NCI-H524 (cell line): ENCODE data around the gene PARP12.

ENCODE experiments used
- DNase-seq, 2 experiments: peaks; one replicate each; lab custom pipeline; 2025; lab: John Stamatoyannopoulos, UW

The PARP12 gene

GRCh38 chr7:140035400-140036223 is 27.1 kb downstream of the PARP12 start:
- DNase-seq = no peak

GRCh38 chr7:140034421-140034820 is 28.3 kb downstream of the PARP12 start:
- DNase-seq = no peak

DNA sequence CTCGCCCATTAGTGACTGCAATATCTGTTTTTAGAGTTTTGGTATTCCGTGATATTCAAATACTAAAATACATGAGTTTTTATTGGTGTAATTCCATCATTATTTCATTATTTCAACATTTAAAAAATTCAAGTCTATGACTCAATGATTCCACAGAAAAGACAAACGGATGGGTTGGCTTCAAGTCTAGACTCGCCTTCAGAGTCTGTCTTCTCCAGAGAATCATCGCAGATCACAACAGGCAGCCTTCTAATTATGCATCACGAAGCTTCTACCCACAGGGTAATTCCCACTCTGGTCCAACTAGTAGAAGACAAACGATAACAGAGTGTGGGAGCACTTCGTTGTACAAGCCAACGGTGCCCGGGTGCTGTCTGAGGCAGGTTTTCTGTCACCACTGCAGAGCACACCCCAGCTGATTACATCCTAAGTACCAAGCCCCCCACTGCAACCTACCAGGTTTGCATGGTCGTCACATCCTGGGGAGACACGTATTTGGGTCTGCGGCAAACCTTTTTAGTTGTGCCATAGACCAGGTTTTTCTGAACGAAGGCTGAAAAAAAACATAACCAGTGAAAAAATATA is 28.9 kb downstream of the PARP12 start:
- DNase-seq = no peak

- DNase-seq = no peak
These were observed 29.7 kb downstream of the PARP12 start for GRCh38 chr7:140033036-140033435.

GRCh38 chr7:140031364-140031763 is 31.4 kb downstream of the PARP12 start:
- DNase-seq = no peak

DNA sequence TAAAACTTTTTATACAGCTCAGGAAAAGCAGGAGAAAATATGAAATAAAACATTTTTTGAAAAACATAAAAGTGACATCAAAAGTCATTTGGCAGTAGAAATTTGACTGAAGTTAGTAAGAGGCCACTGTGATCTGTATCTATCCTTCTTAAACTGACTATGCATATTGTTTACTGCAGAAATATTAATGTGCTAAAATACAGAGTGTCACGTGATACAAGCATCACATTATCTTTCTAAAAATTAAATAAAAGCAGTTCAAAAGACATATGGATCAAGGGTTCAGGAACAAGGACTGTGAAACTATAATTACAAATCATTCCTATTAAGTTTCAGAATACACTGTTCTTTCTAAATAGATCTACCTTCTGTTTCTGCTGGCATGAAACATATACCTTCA is 33.7 kb downstream of the PARP12 start:
- no peak for DNase-seq

DNA sequence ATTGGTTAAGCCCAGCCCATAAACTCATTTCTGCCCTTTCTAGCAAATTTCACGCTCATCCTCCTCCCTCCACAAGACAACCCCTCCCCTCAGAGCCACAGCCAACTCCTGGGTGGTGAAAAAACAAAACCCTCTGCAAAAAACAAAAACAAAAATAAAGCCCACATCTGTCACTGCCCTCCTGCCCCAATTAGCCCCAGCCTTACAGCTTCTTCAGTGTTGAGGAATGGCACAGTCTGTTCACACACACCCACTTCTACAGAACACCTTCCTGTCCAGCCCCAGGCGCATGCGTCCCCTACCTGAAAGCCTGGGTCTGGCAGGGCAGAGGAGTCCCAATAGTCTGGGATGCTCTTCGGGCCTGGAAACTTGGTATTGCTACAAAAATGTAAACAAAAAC is 34.4 kb downstream of the PARP12 start:
- DNase-seq = no peak

- peak in 1 of 2 experiments; percentile 33 for DNase-seq
These were observed 34.9 kb downstream of the PARP12 start for GRCh38 chr7:140027858-140028257.

GRCh38 chr7:140026935-140027334 is 35.8 kb downstream of the PARP12 start:
- DNase-seq = no peak

DNA sequence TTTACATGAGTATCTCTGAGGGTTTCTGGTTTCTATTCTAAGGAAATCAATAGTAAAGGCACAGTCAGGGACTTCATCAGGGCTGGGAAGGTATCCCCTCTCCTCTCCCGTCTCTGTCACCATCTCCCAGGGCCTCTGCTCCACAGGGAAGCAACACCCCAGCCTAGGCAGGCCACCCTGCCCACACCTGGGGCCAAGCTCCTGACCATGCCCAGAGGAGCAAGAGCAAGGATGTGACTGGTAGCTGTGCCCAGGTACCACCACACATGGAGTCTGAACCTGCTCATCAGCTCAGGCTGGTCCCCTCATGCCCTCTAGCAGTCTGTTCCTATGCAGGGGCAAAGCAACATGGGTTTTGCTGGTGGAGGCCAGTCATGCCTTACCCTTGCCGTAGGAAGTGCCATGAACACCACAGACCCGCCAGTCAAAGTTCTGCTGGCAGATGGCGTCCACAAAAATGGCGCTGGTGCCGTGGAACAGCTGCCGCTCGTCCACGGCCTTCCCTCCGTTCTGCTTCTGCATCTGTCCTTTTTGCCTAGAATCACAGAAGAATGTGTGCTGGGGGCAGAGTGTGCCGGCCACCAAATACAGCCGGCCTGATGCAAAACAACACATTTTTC is 36.8 kb downstream of the PARP12 start:
- no peak for DNase-seq

DNA sequence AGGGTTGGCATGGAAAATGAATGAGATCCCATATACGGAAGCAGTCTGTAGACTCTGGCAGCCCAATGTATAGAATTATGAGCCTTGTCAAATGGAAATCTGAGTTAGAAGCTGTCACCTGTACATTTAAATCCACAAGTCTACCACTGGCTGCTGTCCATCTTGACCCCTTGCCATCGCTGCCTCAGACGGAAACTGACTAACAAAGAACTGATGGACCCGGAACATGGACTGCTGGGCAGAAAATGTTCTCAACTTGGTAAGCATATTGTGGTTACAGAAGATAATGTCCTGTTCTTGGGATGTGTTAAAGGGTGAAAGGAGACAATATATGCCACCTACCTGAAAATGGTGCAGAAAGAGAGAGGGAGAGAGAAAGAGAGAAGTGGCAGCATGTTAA is 37.5 kb downstream of the PARP12 start:
- no peak for DNase-seq

DNA sequence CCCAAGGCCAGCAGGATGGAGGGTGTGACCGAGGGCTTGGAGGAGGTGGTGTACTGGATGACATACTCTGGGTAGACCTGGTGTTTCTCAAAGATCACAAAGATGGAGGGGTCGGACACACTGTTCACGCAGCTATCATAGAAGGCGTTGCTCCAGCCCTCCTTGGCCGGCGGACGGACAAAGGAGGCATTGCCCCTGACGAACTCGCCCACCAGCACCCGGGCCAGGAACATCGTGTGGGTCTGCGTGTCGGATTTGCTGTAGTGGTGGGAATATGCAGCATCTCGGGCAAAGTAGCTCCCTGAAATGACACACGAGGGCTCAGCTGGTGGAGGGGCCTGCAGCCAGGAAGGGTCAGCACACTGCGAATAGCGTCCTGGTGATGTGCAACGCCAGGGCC is 38.2 kb downstream of the PARP12 start:
- no peak for DNase-seq

- no peak for DNase-seq
These were observed 39.0 kb downstream of the PARP12 start for GRCh38 chr7:140023728-140024127.

GRCh38 chr7:140022582-140023211 is 40.1 kb downstream of the PARP12 start:
- DNase-seq = no peak

GRCh38 chr7:140021603-140022002 is 41.1 kb downstream of the PARP12 start:
- DNase-seq = no peak

- no peak for DNase-seq
These were observed 43.1 kb downstream of the PARP12 start for GRCh38 chr7:140019606-140020005.

GRCh38 chr7:140019172-140019571 is 43.6 kb downstream of the PARP12 start:
- no peak for DNase-seq

DNA sequence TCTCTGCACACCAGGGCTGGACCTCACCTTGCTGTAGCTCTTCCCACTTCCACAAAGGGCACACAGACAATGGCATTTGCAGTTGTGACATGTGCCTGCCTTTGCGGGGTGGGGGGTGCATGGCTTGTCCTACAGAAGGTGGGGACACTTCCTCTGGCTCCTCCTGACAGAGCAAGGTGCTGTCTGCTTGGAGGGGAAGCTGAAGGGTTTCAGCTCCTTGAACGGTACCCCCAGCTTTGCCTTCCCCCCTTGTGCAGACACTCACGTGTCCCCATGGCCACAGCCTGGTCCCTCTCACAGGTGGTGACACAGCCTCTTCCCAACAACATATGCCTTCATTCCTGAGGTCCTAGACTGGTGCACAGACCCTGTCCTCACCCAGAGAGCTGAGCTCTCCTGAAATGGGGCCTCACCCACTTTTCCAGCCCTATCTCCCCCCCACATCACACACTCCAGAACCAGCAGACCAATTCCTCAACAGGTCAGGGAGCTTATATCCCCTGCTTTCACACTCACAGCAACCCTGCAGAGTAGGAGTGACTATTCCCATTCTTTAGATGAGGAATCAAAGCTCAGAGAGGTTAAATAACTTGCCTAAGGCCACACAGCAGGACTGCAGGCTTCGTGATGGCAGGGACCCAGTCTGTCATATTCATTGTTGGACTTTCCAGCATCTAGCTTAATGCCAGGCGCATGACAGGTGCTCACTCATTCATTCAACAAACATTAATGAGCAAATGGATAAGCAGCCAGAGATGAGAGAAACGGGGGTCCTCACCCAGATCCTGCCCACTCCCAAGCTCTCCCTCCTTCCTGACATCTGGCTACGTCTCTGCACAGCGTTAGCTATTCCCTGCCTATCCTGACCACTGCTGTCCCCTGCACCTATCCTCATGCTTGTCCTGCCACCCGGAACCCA is 44.4 kb downstream of the PARP12 start:
- no peak for DNase-seq

DNA sequence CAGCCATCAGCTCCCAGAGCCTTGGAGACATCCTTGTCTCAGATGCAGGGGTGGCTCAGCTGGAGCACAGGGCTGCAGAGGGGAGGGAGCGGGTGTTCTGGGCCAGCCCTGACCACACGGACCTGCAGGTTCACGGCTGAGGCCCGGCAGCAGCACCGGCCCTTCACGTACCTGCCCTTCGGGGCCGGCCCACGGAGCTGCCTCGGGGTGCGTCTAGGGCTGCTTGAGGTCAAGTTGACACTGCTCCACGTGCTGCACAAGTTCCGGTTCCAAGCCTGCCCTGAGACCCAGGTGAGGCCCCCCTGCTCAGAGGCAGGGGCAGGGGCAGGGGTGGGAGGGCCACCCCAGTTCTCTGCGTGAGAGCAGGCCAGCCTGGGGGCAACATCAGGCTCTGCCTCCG is 45.2 kb downstream of the PARP12 start:
- DNase-seq = no peak

GRCh38 chr7:140017034-140017433 is 45.7 kb downstream of the PARP12 start:
- DNase-seq = no peak

- DNase-seq = no peak
These were observed 46.2 kb downstream of the PARP12 start for GRCh38 chr7:140016540-140016939.

- DNase-seq = no peak
These were observed 47.2 kb downstream of the PARP12 start for GRCh38 chr7:140015471-140015970.
